Subcutaneous adipose tissue (tissue), 4 donors: ENCODE results near the gene DPH6. TPM values are rescaled to one million over a fixed set of nuclear protein-coding genes. Genes with fewer than 3 reads are reported as not detected.

Experiments
- total RNA-seq, 4 donors: library from RNA; depleted of rRNA; stranded (reverse); fragments of >200 nt; gene quantifications; one replicate each; pipeline ENCODE4 v1.1.0, GENCODE V29; 2016
- TF ChIP-seq, protein P1 (sequence below): fragments of 450-650 bp; IDR thresholded peaks from one replicate; pipeline ENCODE4 v1.5.1; 2016; ENCODE audit warnings: low read depth, mild to moderate bottlenecking, control low read depth, antibody characterized with exemption, moderate library complexity

The DPH6 gene
- total RNA-seq, 4 donors from 2014 or later = 10.2 to 22.3 (median 20.1) TPM

DNA sequence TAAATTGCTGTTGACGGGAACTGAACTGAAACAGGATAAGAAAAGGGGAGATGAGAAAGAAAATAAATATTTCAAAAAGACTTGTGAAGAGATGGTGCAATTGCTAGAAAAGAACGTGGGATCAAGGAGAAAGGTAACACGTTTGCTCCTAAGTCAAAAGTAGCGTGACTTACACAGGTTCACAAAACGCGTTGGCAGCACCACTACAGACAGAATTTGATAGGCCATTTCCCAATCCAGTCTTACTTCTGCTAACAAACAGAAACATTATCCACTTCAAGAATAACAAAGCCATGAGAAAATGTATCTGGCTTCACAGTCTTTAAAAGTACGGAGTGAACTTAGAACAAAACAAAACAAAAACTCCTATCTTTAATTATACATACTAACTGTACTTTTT lies 75.5 kb downstream of the DPH6 start:
- TF ChIP-seq, protein P1, sequence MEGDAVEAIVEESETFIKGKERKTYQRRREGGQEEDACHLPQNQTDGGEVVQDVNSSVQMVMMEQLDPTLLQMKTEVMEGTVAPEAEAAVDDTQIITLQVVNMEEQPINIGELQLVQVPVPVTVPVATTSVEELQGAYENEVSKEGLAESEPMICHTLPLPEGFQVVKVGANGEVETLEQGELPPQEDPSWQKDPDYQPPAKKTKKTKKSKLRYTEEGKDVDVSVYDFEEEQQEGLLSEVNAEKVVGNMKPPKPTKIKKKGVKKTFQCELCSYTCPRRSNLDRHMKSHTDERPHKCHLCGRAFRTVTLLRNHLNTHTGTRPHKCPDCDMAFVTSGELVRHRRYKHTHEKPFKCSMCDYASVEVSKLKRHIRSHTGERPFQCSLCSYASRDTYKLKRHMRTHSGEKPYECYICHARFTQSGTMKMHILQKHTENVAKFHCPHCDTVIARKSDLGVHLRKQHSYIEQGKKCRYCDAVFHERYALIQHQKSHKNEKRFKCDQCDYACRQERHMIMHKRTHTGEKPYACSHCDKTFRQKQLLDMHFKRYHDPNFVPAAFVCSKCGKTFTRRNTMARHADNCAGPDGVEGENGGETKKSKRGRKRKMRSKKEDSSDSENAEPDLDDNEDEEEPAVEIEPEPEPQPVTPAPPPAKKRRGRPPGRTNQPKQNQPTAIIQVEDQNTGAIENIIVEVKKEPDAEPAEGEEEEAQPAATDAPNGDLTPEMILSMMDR = no peak

DNA sequence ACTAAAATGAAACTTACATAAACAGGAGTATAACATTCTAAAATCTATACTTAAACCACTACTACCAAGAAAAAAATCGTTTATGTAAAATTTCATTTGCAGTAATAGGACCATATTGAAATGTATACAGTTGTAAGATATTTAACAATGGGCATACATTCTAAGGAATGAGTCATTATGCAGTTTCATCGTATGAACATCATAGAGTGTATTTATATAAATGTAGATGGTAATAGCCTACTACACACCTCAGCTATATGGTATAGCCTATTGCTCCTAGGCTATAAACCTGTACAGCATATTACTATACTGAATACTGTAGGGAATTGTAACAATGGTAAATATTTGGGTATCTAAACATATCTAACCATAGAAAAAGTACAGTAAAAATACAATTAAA lies 79.5 kb downstream of the DPH6 start:
- TF ChIP-seq, protein P1 = no peak

DNA sequence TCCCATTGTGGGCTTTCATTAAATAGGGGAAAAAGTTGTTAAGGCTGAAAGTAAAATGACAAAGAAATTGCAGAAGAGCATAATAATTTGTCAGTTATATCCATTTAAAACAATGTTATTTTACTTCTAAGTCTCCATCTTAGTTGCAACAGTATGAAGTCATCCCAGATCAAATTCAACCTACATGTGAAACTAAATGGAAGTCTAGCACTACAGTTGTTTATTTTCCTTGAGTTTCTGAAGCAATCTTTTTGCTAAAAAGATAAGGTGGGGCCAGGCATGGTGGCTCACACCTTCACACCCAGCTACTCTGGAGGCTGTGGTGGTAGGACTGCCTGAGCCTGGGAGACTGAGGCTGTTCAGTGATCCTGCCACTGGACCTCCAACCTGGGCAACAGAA lies 80.2 kb downstream of the DPH6 start:
- TF ChIP-seq, protein P1 = no peak

DNA sequence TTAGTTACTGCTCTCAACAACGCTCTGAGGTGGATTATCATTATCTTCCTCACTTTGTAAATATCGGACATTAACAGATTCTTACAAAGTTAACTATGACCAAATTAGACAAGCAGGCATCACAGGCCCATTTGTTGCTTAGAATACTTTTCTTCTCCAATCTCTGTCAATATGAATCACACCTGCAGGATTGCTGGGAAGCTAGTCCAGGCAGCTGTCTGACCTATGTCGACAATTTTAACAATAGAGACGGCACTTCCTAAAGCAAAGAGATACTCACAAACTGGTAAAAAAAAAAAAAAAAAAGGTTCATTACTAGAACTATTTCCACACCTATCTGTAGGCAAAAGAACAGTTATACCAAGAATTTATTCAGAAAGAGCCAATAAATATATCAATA lies 85.3 kb downstream of the DPH6 start:
- TF ChIP-seq, protein P1 = no peak

DNA sequence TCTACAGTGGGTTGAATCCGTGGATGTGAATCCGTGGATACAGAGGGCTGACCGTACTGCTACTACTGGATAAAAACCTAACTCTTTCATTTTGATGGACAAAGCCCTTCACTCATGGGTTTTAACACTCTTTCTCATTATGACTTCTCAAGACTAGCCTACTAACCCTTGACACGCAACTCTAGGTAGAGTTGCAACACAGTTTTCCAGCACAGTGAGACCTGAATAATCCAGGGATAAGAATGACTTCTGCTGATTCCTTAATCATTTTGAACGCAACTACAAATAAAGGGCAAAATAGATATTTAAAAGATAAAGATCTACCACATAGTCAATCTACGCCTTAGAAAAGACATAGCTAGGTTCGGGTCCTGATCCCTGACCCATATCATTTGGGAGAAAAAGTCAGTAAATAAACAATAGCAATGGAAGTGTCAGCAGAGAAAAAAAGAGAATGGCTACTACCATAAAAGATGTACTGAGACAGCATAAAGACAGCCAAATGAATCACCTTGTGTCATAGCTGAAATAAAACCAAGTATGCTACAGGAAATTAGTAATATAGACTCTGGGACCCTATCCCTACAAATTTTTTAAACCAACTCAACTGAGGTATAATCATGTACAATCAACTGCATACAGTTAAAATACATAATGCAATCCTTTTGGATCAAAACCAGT lies 87.6 kb downstream of the DPH6 start:
- TF ChIP-seq, protein P1 = no peak

DNA sequence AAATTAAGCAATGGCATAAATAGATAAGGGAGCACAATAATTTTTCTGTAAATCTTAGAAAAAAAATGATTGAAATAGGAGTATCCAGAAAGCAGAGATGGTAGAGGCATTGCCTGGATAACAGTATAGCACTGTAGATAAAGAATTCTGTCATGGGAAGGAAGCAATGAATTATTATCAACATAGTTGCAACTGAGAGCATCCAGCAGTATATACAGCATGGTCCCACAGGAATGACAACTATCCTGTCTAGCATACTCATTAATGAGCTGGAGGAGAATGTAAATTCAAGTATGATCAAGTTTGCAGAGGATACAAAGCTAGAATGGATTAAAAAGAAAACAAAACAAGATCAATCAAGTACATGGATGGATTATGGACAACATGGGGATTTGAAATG lies 90.8 kb downstream of the DPH6 start:
- TF ChIP-seq, protein P1 = no peak

DNA sequence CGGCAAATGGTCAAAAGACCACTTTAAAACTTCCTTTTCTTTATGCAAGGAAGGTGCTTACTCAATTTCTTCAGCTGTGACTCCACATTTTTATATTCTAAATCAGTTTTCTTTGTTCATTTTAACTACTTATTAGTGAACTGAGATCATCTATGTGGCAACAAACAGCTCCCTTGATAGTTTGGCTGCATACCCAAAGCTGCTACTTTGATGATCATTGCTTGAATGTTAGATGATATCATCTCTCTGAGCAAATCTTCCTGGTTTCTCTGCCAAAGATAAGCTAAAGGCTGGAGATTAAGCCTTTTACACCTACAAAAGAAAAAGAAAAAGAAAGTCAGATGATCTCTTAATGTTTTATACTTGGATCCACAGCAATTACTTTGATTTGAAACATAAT lies 95.5 kb downstream of the DPH6 start:
- TF ChIP-seq, protein P1 = no peak
